Astrocyte (in vitro differentiated cells and primary cell): ENCODE results near the gene BSN.

ENCODE experiments used
- CTCF ChIP-seq: IDR thresholded peaks from 2 replicates; pipeline ENCODE4 v1.5.1; 2011; ENCODE audit warnings: low read depth, mild to moderate bottlenecking, inconsistent platforms, low read length, moderate library complexity; ENCODE audit not compliant: insufficient read depth
- EZH2 ChIP-seq: IDR thresholded peaks from 2 replicates; pipeline ENCODE4 v1.6.1; 2012; ENCODE audit warnings: mild to moderate bottlenecking, low read length, inconsistent platforms; ENCODE audit not compliant: insufficient read depth

- no peak for TF ChIP-seq CTCF
- no peak for TF ChIP-seq EZH2
These were observed 157.2 kb downstream of the BSN start for GRCh38 chr3:49711489-49711888.
